HCT116 (cell line): ENCODE results near the gene KCNAB3. TPM values are rescaled to one million over a fixed set of nuclear protein-coding genes. Genes with fewer than 3 reads are reported as not detected.

Experiments used
- ATAC-seq: fragments of 200-7000 bp; cut with Tn5 transposase; 2 replicates; pipeline ENCODE4 v1.9.1; 2020; ENCODE audit warnings: mild to moderate bottlenecking, moderate library complexity
- BruUV-seq: library from RNA; stranded (reverse); fragments of 400-500 nt; replicated peaks from 2 replicates; lab custom pipeline; 2021; lab: Mats Ljungman, UMichigan
- CTCF ChIA-PET: fragments of 300-600 bp; sonication (Branson Sonifier 250); formaldehyde crosslinking; loops from one replicate; lab custom pipeline; 2021; ENCODE audit warnings: antibody characterized with exemption; lab: Charles Lee
- POLR2A ChIA-PET: fragments of 300-600, 350-600 bp; sonication (Branson Sonifier 250); formaldehyde crosslinking; loops from one replicate; lab custom pipeline; 2021; ENCODE audit warnings: antibody characterized with exemption; lab: Charles Lee
- RAD21 ChIA-PET, 2 experiments: fragments of 300-600 bp; sonication (Branson Sonifier 250); formaldehyde crosslinking; loops; one replicate each; lab custom pipeline; 2023; ENCODE audit warnings: low total read pairs in 2 of 2; ENCODE audit not compliant: uncharacterized antibody in 2 of 2, unreplicated experiment in 2 of 2, low non-redundant PET in 1 of 2; lab: Charles Lee
- DNase-seq: peaks from one replicate; pipeline ENCODE4 v3.0.0-alpha.2; 2010; ENCODE audit warnings: low read depth, low spot score
- H2AFZ ChIP-seq: fragments of 200-600 bp; shearing (Covaris generic), sonication (generic); 2 replicates; pipeline ENCODE4 v1.6.1; 2017; ENCODE audit warnings: low read depth, mixed run types, mixed read lengths, antibody characterized with exemption, low read length; ENCODE audit not compliant: poor library complexity, severe bottlenecking
- H3K27ac ChIP-seq: 2 replicates; pipeline ENCODE4 v1.5.1; 2012; ENCODE audit warnings: low read depth, low read length
- H3K27me3 ChIP-seq: fragments of 200-600 bp; sonication (generic); 2 replicates; pipeline ENCODE4 v1.6.1; 2016; ENCODE audit warnings: mixed run types, low read length, mixed read lengths; ENCODE audit not compliant: insufficient read depth
- H3K36me3 ChIP-seq, 2 experiments: fragments of 200-500 bp in 1 of 2; fragments of 200-600 bp in 1 of 2; sonication (Bioruptor generic) in 1 of 2; sonication (generic) in 1 of 2; 2 replicates each; pipeline versions ENCODE4 v1.5.1 to v1.6.1; 2014 to 2016; ENCODE audit warnings: low read length in 2 of 2, inconsistent platforms in 1 of 2, mixed read lengths in 1 of 2, mixed run types in 1 of 2; ENCODE audit not compliant: insufficient read depth in 2 of 2, control insufficient read depth in 1 of 2
- H3K4me1 ChIP-seq, 2 experiments: fragments of 200-600 bp in 1 of 2; sonication (generic) in 1 of 2; 2 replicates each; pipeline versions ENCODE4 v1.5.1 to v1.6.1; 2012 to 2017; ENCODE audit warnings: low read length in 2 of 2, inconsistent platforms in 1 of 2, mild to moderate bottlenecking in 1 of 2, mixed read lengths in 1 of 2, mixed run types in 1 of 2, moderate library complexity in 1 of 2; ENCODE audit not compliant: insufficient read depth in 2 of 2, control insufficient read depth in 1 of 2
- H3K4me2 ChIP-seq: fragments of 200-600 bp; sonication (generic); 2 replicates; pipeline ENCODE4 v1.6.1; 2017; ENCODE audit warnings: mixed run types, low read length, mixed read lengths
- H3K4me3 ChIP-seq, 2 experiments: fragments of 200-600 bp in 1 of 2; sonication (generic) in 1 of 2; replicated peaks in 1 of 2; 2 replicates each; pipeline ENCODE4 v1.5.1; 2011 to 2016; ENCODE audit warnings: low read length in 2 of 2, control low read depth in 1 of 2, low read depth in 1 of 2, mild to moderate bottlenecking in 1 of 2, mixed read lengths in 1 of 2, mixed run types in 1 of 2
- H3K79me2 ChIP-seq: fragments of 200-600 bp; sonication (generic); 2 replicates; pipeline ENCODE4 v1.6.1; 2017; ENCODE audit warnings: mild to moderate bottlenecking, mixed run types, low read length, moderate library complexity, mixed read lengths; ENCODE audit not compliant: insufficient read depth
- H3K9ac ChIP-seq: fragments of 200-600 bp; sonication (generic); 2 replicates; pipeline ENCODE4 v1.6.1; 2016; ENCODE audit warnings: low read length, mixed read lengths
- H3K9me2 ChIP-seq: fragments of 200-600 bp; sonication (generic), shearing (Covaris generic); 2 replicates; pipeline ENCODE4 v1.6.1; 2017; ENCODE audit warnings: mixed run types, mild to moderate bottlenecking, moderate library complexity; ENCODE audit not compliant: insufficient read depth
- H3K9me3 ChIP-seq, 2 experiments: fragments of 200-500 bp in 1 of 2; fragments of 200-600 bp in 1 of 2; sonication (Bioruptor generic) in 1 of 2; sonication (generic) in 1 of 2; 2 replicates each; pipeline ENCODE4 v1.6.1; 2014 to 2017; ENCODE audit warnings: low read length in 2 of 2, mixed read lengths in 2 of 2, inconsistent platforms in 1 of 2, low read depth in 1 of 2, mild to moderate bottlenecking in 1 of 2, mixed run types in 1 of 2, moderate library complexity in 1 of 2; ENCODE audit not compliant: control insufficient read depth in 1 of 2, insufficient read depth in 1 of 2
- H4K20me1 ChIP-seq: fragments of 200-600 bp; sonication (generic), shearing (Covaris generic); 2 replicates; pipeline ENCODE4 v1.6.1; 2017; ENCODE audit warnings: mixed run types, mild to moderate bottlenecking, moderate library complexity; ENCODE audit not compliant: insufficient read depth
- ATF3 ChIP-seq: IDR thresholded peaks from 2 replicates; pipeline ENCODE4 v1.6.1; 2012
- CTCF ChIP-seq, 3 experiments: fragments of 200-600 bp in 1 of 3; sonication (generic) in 1 of 3; IDR thresholded peaks in 2 of 3; conservative IDR thresholded peaks in 1 of 3; 2 replicates each; pipeline ENCODE4 v1.5.1; 2012 to 2017; ENCODE audit warnings: low read depth in 2 of 3, low read length in 2 of 3, antibody characterized with exemption in 1 of 3, borderline replicate concordance in 1 of 3, control low read depth in 1 of 3, mild to moderate bottlenecking in 1 of 3, mixed read lengths in 1 of 3, mixed run types in 1 of 3, moderate library complexity in 1 of 3; ENCODE audit not compliant: insufficient read depth in 1 of 3
- ELF1 ChIP-seq: IDR thresholded peaks from 2 replicates; pipeline ENCODE4 v1.6.1; 2012; ENCODE audit warnings: low read depth, borderline replicate concordance
- EZH2 ChIP-seq: fragments of 200-600 bp; sonication (generic); IDR thresholded peaks from 2 replicates; pipeline ENCODE4 v1.6.1; 2017; ENCODE audit warnings: antibody characterized with exemption, mixed run types
- FOSL1 ChIP-seq: IDR thresholded peaks from 2 replicates; pipeline ENCODE4 v1.6.1; 2012; ENCODE audit warnings: low read depth
- JUND ChIP-seq: IDR thresholded peaks from 2 replicates; pipeline ENCODE4 v1.6.1; 2012
- REST ChIP-seq: IDR thresholded peaks from 2 replicates; pipeline ENCODE4 v1.6.1; 2012; ENCODE audit warnings: low read depth
- YY1 ChIP-seq: IDR thresholded peaks from 2 replicates; pipeline ENCODE4 v1.6.1; 2011; ENCODE audit warnings: low read length, low read depth, moderate library complexity, mild to moderate bottlenecking; ENCODE audit not compliant: insufficient replicate concordance; ENCODE audit errors: extremely low read depth
- ZFX ChIP-seq: fragments of 450-650 bp; IDR thresholded peaks from 2 replicates; pipeline ENCODE4 v1.6.1; 2017
- intact Hi-C: fragments of 100-400 bp; cut with micrococcal nuclease; formaldehyde crosslinking; loops from 2 replicates; pipeline ENCODE4 v1.10.0; 2022
- total RNA-seq: library from RNA; stranded (reverse); gene quantifications from one replicate; pipeline ENCODE4 v1.2.1, GENCODE V29; 2021; ENCODE audit not compliant: unreplicated experiment

The KCNAB3 gene
- total RNA-seq, 1 experiment from 2014 or later, result 7.1 TPM

- no peak for DNase-seq
- Histone ChIP-seq H3K9me3 (no peaks in the 10 kb centered on the region), H3K27me3 (no peaks in the 10 kb centered on the region), H3K36me3 (peaks cover 0 to 3% of the 10 kb centered on the region in 2 experiments; a peak in 2 of 4 replicates), H3K79me2 (peaks cover 13% of the 10 kb centered on the region; the same call in 1 of the 2 replicates), H3K27ac (no peak overlapping the region), H3K9ac (no peak overlapping the region), H3K4me1 (peaks cover 18 to 25% of the 10 kb centered on the region in 2 experiments), H3K4me3 (no peak overlapping the region), H3K4me2 (no peak overlapping the region)
- intact Hi-C loops, result no loop called here
- CTCF ChIA-PET, result no interaction called here
- BruUV-seq, result no TSS peak
- POLR2A ChIA-PET, result no interaction called here
- RAD21 ChIA-PET, result no interaction called here
- TF ChIP-seq ZFX (no peak), CTCF (IDR thresholded peaks at IDR 0.05 in 2 of 3, conservative IDR thresholded peaks at IDR 0.05 in 1 of 3; ENCODE audit: borderline replicate concordance in 1 of 3, insufficient read depth in 1 of 3, low read depth in 2 of 3, low read length in 2 of 3) (no peak)
- TF ChIP-seq, all 23 proteins: peak for 0
- H3K9me2 ChIP-seq, result no peaks in the 10 kb centered on the region
- no peaks in the 10 kb centered on the region for H4K20me1 ChIP-seq
- no peak for ATAC-seq
- H2AFZ ChIP-seq, result no peak overlapping the region
Measured at GRCh38 chr17:7882068-7882467, 47.6 kb downstream of the KCNAB3 start.

- Histone ChIP-seq H3K9ac (no peak overlapping the region), H3K4me3 (no peak overlapping the region), H3K27ac (no peak overlapping the region), H3K27me3 (no peaks in the 10 kb centered on the region), H3K4me1 (peaks cover 12 to 19% of the 10 kb centered on the region in 2 experiments), H3K9me3 (no peaks in the 10 kb centered on the region), H3K79me2 (peaks cover 10% of the 10 kb centered on the region; the same call in 1 of the 2 replicates), H3K36me3 (peaks cover 0 to 3% of the 10 kb centered on the region in 2 experiments; a peak in 2 of 4 replicates), H2AFZ (no peak overlapping the region), H3K4me2 (no peak overlapping the region), H4K20me1 (no peaks in the 10 kb centered on the region), H3K9me2 (no peaks in the 10 kb centered on the region)
- intact Hi-C loops, result no loop called here
- ChIA-PET RAD21 (no interaction called here), POLR2A (no interaction called here), CTCF (no interaction called here)
- ATAC-seq (no peak), DNase-seq (no peak)
- BruUV-seq, result no TSS peak
- TF ChIP-seq EZH2, result no peak
- TF ChIP-seq YY1, result no peak
- no peak for TF ChIP-seq JUND
- TF ChIP-seq CTCF (IDR thresholded peaks at IDR 0.05 in 2 of 3, conservative IDR thresholded peaks at IDR 0.05 in 1 of 3; ENCODE audit: borderline replicate concordance in 1 of 3, insufficient read depth in 1 of 3, low read depth in 2 of 3, low read length in 2 of 3), result no peak
- TF ChIP-seq FOSL1, result no peak
- no peak for TF ChIP-seq REST
- TF ChIP-seq ATF3, result no peak
- TF ChIP-seq ELF1, result no peak
Measured at GRCh38 chr17:7881276-7882054, 48.2 kb downstream of the KCNAB3 start.
